WTC11 (cell line): ENCODE data around the gene AMBP. TPM values are rescaled to one million over a fixed set of nuclear protein-coding genes. Genes with fewer than 3 reads are reported as not detected.

Source experiments
- ATAC-seq: fragments of 200-7000 bp; cut with Tn5 transposase; 2 replicates; pipeline ENCODE4 v1.10.0; 2021; ENCODE audit warnings: mild to moderate bottlenecking, moderate library complexity
- CTCF ChIA-PET: fragments of 300-600 bp; sonication (Branson Sonifier 250); formaldehyde crosslinking; loops from one replicate; lab custom pipeline; 2021; ENCODE audit warnings: antibody characterized with exemption; lab: Charles Lee
- POLR2A ChIA-PET: fragments of 350-600 bp; sonication (Branson Sonifier 250); formaldehyde crosslinking; loops from one replicate; lab custom pipeline; 2021; ENCODE audit warnings: antibody characterized with exemption; lab: Charles Lee
- DNase-seq: peaks from one replicate; pipeline ENCODE4 v3.0.0; 2021; ENCODE audit warnings: low spot score
- H3K27ac Mint-ChIP-seq: 2 replicates; pipeline ENCODE4 v1.8.0; 2021; ENCODE audit warnings: mixed read lengths
- H3K27me3 Mint-ChIP-seq: 2 replicates; pipeline ENCODE4 v1.8.0; 2021; ENCODE audit warnings: low read depth, mild to moderate bottlenecking, moderate library complexity, mixed read lengths
- H3K36me3 Mint-ChIP-seq: 2 replicates; pipeline ENCODE4 v1.8.0; 2021; ENCODE audit warnings: mixed read lengths
- H3K4me1 Mint-ChIP-seq: 2 replicates; pipeline ENCODE4 v1.8.0; 2022; ENCODE audit warnings: mixed read lengths
- H3K4me3 Mint-ChIP-seq: 2 replicates; pipeline ENCODE4 v1.8.0; 2021; ENCODE audit warnings: mild to moderate bottlenecking, moderate library complexity, mixed read lengths
- H3K9me3 Mint-ChIP-seq: 2 replicates; pipeline ENCODE4 v1.8.0; 2021; ENCODE audit warnings: mixed read lengths
- ELF4 ChIP-seq: sonication (generic); formaldehyde crosslinking; IDR thresholded peaks from 2 replicates; pipeline ENCODE4 v1.8.1; 2022; ENCODE audit warnings: low read depth, mild to moderate bottlenecking, moderate library complexity, missing genetic modification reagents
- FOXP1 ChIP-seq: sonication (generic); formaldehyde crosslinking; IDR thresholded peaks from 2 replicates; pipeline ENCODE4 v1.8.0; 2022; ENCODE audit warnings: missing genetic modification reagents, mild to moderate bottlenecking, moderate library complexity, borderline replicate concordance
- MAX ChIP-seq: sonication (generic); formaldehyde crosslinking; IDR thresholded peaks from 2 replicates; pipeline ENCODE4 v1.8.0; 2022; ENCODE audit warnings: mild to moderate bottlenecking, missing genetic modification reagents
- NR3C1 ChIP-seq: sonication (generic); formaldehyde crosslinking; conservative IDR thresholded peaks from 2 replicates; pipeline ENCODE4 v1.8.1; 2023; ENCODE audit warnings: low read depth, mild to moderate bottlenecking, missing genetic modification reagents
- PRRX2 ChIP-seq: fragments of 250-450 bp; sonication (Bioruptor Pico); IDR thresholded peaks from 2 replicates; pipeline ENCODE4 v1.8.0; 2021; ENCODE audit warnings: mild to moderate bottlenecking
- ZNF138 ChIP-seq: sonication (generic); formaldehyde crosslinking; conservative IDR thresholded peaks from 2 replicates; pipeline ENCODE4 v1.8.1; 2022; ENCODE audit warnings: mild to moderate bottlenecking, moderate library complexity, missing genetic modification reagents
- ZNF219 ChIP-seq: sonication (generic); formaldehyde crosslinking; IDR thresholded peaks from 2 replicates; pipeline ENCODE4 v1.8.0; 2023; ENCODE audit warnings: missing genetic modification reagents, mild to moderate bottlenecking, borderline replicate concordance
- ZNF416 ChIP-seq: fragments of 250-450 bp; sonication (Bioruptor Pico); IDR thresholded peaks from 2 replicates; pipeline ENCODE4 v1.9.0; 2021; ENCODE audit warnings: mild to moderate bottlenecking, inconsistent platforms
- ZNF423 ChIP-seq: fragments of 250-450 bp; sonication (Bioruptor Pico); IDR thresholded peaks from 2 replicates; pipeline ENCODE4 v2.1.2; 2022; ENCODE audit warnings: mild to moderate bottlenecking, moderate library complexity
- ZSCAN18 ChIP-seq: fragments of 250-450 bp; sonication (Bioruptor Pico); IDR thresholded peaks from 2 replicates; pipeline ENCODE4 v2.1.2; 2022; ENCODE audit warnings: mild to moderate bottlenecking, moderate library complexity
- total RNA-seq: library from RNA; stranded (reverse); gene quantifications from 3 replicates; pipeline ENCODE4 v1.2.3, GENCODE V29; 2021
- TF ChIP-seq, protein P1 (sequence below): fragments of 200-600 bp; IDR thresholded peaks from 2 replicates; pipeline ENCODE4 v1.8.0; 2022; ENCODE audit warnings: antibody characterized with exemption
- TF ChIP-seq, protein P2 (sequence below): sonication (generic); formaldehyde crosslinking; IDR thresholded peaks from 2 replicates; pipeline ENCODE4 v1.8.1; 2023; ENCODE audit warnings: mild to moderate bottlenecking, missing genetic modification reagents
- TF ChIP-seq, protein P3 (sequence below): sonication (generic); formaldehyde crosslinking; IDR thresholded peaks from 2 replicates; pipeline ENCODE4 v1.8.1; 2022; ENCODE audit warnings: missing genetic modification reagents, borderline replicate concordance
- TF ChIP-seq, protein P4 (sequence below): fragments of 250-450 bp; sonication (Bioruptor Pico); conservative IDR thresholded peaks from 2 replicates; pipeline ENCODE4 v1.9.0; 2021; ENCODE audit warnings: mild to moderate bottlenecking

Gene AMBP
- total RNA-seq, 1 experiment from 2014 or later, result 3.3 TPM

DNA sequence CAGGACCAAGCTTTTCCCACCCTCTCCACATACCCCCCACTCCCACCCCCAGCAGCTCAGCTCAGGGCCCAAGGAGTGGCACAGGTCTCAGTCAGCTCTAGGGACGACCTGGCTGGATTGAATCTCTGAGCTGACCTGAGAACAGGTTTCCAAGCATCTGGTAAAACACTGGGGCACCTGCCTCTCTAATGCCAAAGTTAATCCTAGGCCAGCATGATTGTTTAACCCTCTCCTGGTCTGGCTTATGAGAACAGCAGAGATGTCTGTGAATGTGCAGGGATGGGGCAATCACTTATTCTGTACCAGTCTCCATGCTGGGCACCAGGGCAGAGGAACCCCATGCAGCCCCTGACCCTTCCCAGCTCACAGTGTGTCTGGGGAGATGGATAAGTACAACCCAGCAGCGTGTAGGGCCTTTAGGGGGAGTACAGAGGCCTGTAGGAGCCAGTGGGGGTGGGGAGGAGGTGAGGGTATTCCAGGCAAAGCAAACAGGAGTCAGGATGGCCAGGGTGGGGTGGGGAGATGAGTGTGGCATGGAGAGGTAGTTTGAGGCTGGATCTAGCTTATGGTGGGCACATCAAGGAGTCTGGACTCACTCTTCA is 21.7 kb upstream of the AMBP start:
- Mint-ChIP-seq H3K27me3 (peaks cover 83% of the 10 kb centered on the region), H3K36me3 (peaks cover 6% of the 10 kb centered on the region), H3K4me3 (peak overlapping the region; percentile 87; the same call in 1 of the 2 replicates), H3K27ac (no peak overlapping the region), H3K4me1 (peaks cover 18% of the 10 kb centered on the region), H3K9me3 (peaks cover 11% of the 10 kb centered on the region)
- no peak for DNase-seq
- ATAC-seq, result no peak
- POLR2A ChIA-PET, result interaction anchor here (0.6 to 1.5 kb wide), 2 partner anchors 8 to 109 kb away, joined by 4 to 5 read pairs; no protein-coding TSS in a partner anchor
- TF ChIP-seq ZSCAN18 (CRISPR knock-in tag) (no peak), ZNF219 (CRISPR knock-in tag) (no peak), ZNF416 (CRISPR knock-in tag) (no peak), ELF4 (CRISPR knock-in tag) (no peak), ZNF423 (CRISPR knock-in tag) (no peak), MAX (CRISPR knock-in tag) (no peak), NR3C1 (no peak)
- TF ChIP-seq, protein P1, sequence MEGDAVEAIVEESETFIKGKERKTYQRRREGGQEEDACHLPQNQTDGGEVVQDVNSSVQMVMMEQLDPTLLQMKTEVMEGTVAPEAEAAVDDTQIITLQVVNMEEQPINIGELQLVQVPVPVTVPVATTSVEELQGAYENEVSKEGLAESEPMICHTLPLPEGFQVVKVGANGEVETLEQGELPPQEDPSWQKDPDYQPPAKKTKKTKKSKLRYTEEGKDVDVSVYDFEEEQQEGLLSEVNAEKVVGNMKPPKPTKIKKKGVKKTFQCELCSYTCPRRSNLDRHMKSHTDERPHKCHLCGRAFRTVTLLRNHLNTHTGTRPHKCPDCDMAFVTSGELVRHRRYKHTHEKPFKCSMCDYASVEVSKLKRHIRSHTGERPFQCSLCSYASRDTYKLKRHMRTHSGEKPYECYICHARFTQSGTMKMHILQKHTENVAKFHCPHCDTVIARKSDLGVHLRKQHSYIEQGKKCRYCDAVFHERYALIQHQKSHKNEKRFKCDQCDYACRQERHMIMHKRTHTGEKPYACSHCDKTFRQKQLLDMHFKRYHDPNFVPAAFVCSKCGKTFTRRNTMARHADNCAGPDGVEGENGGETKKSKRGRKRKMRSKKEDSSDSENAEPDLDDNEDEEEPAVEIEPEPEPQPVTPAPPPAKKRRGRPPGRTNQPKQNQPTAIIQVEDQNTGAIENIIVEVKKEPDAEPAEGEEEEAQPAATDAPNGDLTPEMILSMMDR, result no peak
- TF ChIP-seq, protein P2, sequence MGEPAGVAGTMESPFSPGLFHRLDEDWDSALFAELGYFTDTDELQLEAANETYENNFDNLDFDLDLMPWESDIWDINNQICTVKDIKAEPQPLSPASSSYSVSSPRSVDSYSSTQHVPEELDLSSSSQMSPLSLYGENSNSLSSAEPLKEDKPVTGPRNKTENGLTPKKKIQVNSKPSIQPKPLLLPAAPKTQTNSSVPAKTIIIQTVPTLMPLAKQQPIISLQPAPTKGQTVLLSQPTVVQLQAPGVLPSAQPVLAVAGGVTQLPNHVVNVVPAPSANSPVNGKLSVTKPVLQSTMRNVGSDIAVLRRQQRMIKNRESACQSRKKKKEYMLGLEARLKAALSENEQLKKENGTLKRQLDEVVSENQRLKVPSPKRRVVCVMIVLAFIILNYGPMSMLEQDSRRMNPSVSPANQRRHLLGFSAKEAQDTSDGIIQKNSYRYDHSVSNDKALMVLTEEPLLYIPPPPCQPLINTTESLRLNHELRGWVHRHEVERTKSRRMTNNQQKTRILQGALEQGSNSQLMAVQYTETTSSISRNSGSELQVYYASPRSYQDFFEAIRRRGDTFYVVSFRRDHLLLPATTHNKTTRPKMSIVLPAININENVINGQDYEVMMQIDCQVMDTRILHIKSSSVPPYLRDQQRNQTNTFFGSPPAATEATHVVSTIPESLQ (CRISPR knock-in tag), result no peak
- TF ChIP-seq, protein P3, sequence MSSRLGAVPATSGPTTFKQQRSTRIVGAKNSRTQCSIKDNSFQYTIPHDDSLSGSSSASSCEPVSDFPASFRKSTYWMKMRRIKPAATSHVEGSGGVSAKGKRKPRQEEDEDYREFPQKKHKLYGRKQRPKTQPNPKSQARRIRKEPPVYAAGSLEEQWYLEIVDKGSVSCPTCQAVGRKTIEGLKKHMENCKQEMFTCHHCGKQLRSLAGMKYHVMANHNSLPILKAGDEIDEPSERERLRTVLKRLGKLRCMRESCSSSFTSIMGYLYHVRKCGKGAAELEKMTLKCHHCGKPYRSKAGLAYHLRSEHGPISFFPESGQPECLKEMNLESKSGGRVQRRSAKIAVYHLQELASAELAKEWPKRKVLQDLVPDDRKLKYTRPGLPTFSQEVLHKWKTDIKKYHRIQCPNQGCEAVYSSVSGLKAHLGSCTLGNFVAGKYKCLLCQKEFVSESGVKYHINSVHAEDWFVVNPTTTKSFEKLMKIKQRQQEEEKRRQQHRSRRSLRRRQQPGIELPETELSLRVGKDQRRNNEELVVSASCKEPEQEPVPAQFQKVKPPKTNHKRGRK (CRISPR knock-in tag), result no peak
- TF ChIP-seq, protein P4, sequence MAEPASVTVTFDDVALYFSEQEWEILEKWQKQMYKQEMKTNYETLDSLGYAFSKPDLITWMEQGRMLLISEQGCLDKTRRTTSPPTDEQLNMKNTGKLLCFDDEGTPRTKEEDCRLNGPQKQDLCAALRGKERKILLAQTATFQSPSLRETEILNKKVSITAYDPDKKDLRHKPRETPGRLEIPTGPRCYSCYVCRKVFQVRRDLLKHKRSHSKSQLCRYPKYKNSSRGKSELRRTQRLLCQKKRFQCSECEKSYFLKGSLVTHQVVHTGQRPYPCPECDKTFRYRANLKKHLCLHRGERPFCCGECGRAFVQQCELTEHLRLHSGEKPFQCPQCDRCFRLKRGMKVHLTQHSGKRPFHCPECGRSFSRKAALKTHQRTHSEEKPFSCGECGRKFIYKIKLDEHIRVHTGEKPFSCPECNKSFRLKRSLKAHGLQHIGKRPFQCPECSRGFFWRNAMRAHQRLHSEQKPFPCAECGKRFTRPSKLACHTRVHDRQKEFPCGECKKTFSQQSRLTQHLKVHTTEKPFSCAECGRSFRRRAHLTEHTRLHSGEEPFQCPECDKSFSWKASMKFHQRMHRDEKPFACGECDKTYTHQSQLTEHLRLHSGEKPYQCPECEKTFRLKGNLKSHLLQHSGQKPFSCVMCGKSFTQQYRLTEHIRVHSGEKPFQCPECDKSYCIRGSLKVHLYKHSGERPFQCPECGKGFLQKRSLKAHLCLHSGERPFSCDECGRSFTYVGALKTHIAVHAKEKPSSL (CRISPR knock-in tag), result no peak
- CTCF ChIA-PET, result interaction anchor here (0.5 to 7.4 kb wide), 13 partner anchors 8 to 362 kb away, joined by 3 to 101 read pairs (median 4); partner anchors contain the start of gene AMBP

DNA sequence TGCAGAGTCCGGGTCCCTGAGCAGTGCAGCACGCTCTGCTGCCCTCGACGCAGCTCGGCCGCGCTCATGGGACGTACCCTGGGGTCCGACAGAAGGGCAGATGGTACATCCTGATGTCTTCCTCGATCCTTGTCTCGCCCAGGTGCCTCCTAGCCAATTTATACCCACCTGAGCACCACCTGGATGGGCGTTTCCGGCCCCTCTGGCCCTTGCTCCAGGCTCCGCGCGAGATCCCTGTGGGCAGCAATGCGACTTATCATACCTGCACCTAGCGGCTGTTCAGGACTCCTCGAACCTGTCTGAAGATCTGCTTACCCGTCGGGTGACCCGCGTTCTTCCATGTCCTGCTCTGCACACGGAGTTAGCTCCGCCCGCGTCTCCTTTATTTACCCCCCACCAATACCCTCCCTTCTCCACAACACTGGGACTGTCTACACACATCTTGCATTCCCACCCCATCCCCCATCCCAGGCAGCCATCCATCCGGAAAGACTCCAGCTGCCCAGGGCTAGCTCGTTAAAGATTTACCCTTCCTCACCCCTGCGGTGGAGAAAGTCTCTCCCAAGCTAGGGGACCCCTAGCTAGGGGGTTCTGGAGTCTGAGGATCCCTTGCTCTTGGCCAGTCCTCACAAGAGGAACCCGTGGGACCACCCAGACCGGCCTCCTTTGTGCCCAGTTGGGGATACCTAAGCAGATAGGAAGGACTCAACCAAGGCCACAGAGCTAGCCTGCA is 21.0 kb upstream of the AMBP start, which contains the start of gene KIF12:
TSS of gene KIF12 (minus strand) at position 357 of the 733 bp plus-strand sequence. CDS start at position 341, 16 bp downstream.
- Mint-ChIP-seq H3K9me3 (peaks cover 11% of the 10 kb centered on the region), H3K4me1 (peaks cover 18% of the 10 kb centered on the region), H3K27ac (no peak within 1 kb of the TSS), H3K36me3 (peaks cover 6% of the 10 kb centered on the region), H3K4me3 (peak within 1 kb of the TSS; percentile 87), H3K27me3 (peaks cover 77% of the 10 kb centered on the region)
- POLR2A ChIA-PET, result interaction anchor here (0.6 to 1.5 kb wide), 2 partner anchors 9 to 110 kb away, joined by 4 to 5 read pairs; no protein-coding TSS in a partner anchor
- ATAC-seq (peak; percentile 39), DNase-seq (no peak)
- TF ChIP-seq PRRX2 (no peak), ZNF138 (CRISPR knock-in tag) (no peak), FOXP1 (CRISPR knock-in tag) (0 out of 2 replicates have a peak, but pooled peaks have one; percentile 21)
- TF ChIP-seq, protein P4 (CRISPR knock-in tag), result no peak
- CTCF ChIA-PET, result interaction anchor here (0.5 to 7.4 kb wide), 13 partner anchors 9 to 361 kb away, joined by 3 to 101 read pairs (median 4); partner anchors contain the start of gene AMBP
